ENCODE data around the gene SMR3B. TPM values are rescaled to one million over a fixed set of nuclear protein-coding genes. Genes with fewer than 3 reads are reported as not detected.

SMR3B gene
- total RNA-seq, 6 experiments from 2014 or later: not detected

DNA sequence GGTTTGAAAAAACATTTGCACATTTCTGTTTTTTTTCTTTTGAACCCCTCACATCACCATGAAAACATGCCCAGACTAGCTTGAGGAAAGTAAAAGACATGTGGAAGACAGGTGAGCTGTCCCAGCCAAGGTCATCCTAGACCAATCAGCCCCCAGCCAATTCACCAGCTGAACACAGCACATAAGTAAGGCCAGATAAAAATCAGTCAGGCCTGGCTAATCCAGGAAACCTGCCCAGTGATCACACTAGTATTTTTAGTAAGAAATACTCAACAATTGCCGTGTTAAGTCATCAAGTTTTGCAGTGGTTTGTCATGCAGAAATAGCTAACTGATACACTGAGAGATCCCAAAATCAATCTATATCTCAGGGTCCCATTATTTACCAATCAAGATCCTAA lies 26.7 kb upstream of the SMR3B start:
- 19% methylated on average over 1 of the region's 1 CpG for WGBS (ENCODE audit: insufficient coverage, low coverage, low lambda C conversion rate, missing lambda C conversion rate)
- H3K9me3 ChIP-seq: no peaks in the 10 kb centered on the region
- H3K27ac ChIP-seq: no peak overlapping the region
- TF ChIP-seq, protein P1, sequence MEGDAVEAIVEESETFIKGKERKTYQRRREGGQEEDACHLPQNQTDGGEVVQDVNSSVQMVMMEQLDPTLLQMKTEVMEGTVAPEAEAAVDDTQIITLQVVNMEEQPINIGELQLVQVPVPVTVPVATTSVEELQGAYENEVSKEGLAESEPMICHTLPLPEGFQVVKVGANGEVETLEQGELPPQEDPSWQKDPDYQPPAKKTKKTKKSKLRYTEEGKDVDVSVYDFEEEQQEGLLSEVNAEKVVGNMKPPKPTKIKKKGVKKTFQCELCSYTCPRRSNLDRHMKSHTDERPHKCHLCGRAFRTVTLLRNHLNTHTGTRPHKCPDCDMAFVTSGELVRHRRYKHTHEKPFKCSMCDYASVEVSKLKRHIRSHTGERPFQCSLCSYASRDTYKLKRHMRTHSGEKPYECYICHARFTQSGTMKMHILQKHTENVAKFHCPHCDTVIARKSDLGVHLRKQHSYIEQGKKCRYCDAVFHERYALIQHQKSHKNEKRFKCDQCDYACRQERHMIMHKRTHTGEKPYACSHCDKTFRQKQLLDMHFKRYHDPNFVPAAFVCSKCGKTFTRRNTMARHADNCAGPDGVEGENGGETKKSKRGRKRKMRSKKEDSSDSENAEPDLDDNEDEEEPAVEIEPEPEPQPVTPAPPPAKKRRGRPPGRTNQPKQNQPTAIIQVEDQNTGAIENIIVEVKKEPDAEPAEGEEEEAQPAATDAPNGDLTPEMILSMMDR (IDR thresholded peaks at IDR 0.05): no peak
- TF ChIP-seq POLR2A (IDR thresholded peaks at IDR 0.05): no peak
- intact Hi-C loops (cut with DNase I): no loop called here
- H3K4me3 ChIP-seq: no peak overlapping the region
- no peak for DNase-seq
- no peaks in the 10 kb centered on the region for H3K27me3 ChIP-seq
- no peaks in the 10 kb centered on the region for H3K36me3 ChIP-seq
- no peaks in the 10 kb centered on the region for H3K4me1 ChIP-seq
- no peak for ATAC-seq

GRCh38 chr4:70359115-70359661 lies 23.7 kb upstream of the SMR3B start:
- no peaks in the 10 kb centered on the region for H3K4me1 ChIP-seq
- TF ChIP-seq, protein P1 (IDR thresholded peaks at IDR 0.05): no peak
- no peak for TF ChIP-seq POLR2A (IDR thresholded peaks at IDR 0.05)
- no peak for DNase-seq
- no peak overlapping the region for H3K27ac ChIP-seq
- WGBS (ENCODE audit: insufficient coverage, low coverage, low lambda C conversion rate, missing lambda C conversion rate): 20% methylated on average over 3 of the region's 3 CpGs
- H3K4me3 ChIP-seq: no peak overlapping the region
- H3K27me3 ChIP-seq: no peaks in the 10 kb centered on the region
- H3K9me3 ChIP-seq: no peaks in the 10 kb centered on the region
- no peak for ATAC-seq
- intact Hi-C loops (cut with DNase I): no loop called here
- H3K36me3 ChIP-seq: no peaks in the 10 kb centered on the region

GRCh38 chr4:70360460-70360859 lies 22.5 kb upstream of the SMR3B start, which contains the start of gene SMR3A:
Gene SMR3A, plus strand, starts transcription at chr4:70360760. Its CDS starts 1,356 bp downstream, at chr4:70362116.
- TF ChIP-seq, protein P1 (IDR thresholded peaks at IDR 0.05): no peak
- TF ChIP-seq POLR2A (IDR thresholded peaks at IDR 0.05): no peak
- intact Hi-C loops (cut with DNase I): no loop called here
- Histone ChIP-seq H3K4me3 (no peak within 1 kb of the TSS), H3K4me1 (no peaks in the 10 kb centered on the region), H3K36me3 (no peaks in the 10 kb centered on the region), H3K27me3 (no peaks in the 10 kb centered on the region), H3K9me3 (no peaks in the 10 kb centered on the region), H3K27ac (no peak within 1 kb of the TSS)
- WGBS (ENCODE audit: insufficient coverage, low coverage, low lambda C conversion rate, missing lambda C conversion rate): 49% methylated on average over 3 of the region's 3 CpGs
- ATAC-seq (no peak), DNase-seq (no peak)

GRCh38 chr4:70364002-70364401 lies 18.9 kb upstream of the SMR3B start:
- DNase-seq (no peak), ATAC-seq (no peak)
- TF ChIP-seq POLR2A (IDR thresholded peaks at IDR 0.05): no peak
- TF ChIP-seq, protein P1 (IDR thresholded peaks at IDR 0.05): no peak
- intact Hi-C loops (cut with DNase I): no loop called here
- H3K9me3 ChIP-seq: no peaks in the 10 kb centered on the region
- no peaks in the 10 kb centered on the region for H3K4me1 ChIP-seq
- no peaks in the 10 kb centered on the region for H3K36me3 ChIP-seq
- H3K27ac ChIP-seq: no peak overlapping the region
- H3K27me3 ChIP-seq: no peaks in the 10 kb centered on the region
- H3K4me3 ChIP-seq: no peak overlapping the region
- 71% methylated on average over 5 of the region's 5 CpGs for WGBS (ENCODE audit: insufficient coverage, low coverage, low lambda C conversion rate, missing lambda C conversion rate)

- ATAC-seq (no peak), DNase-seq (no peak)
- intact Hi-C loops (cut with DNase I): no loop called here
These were observed 17.5 kb upstream of the SMR3B start for GRCh38 chr4:70365479-70365878.

More at GRCh38 chr4:70365479-70365878, 17.5 kb upstream of the SMR3B start:
- H3K4me3 ChIP-seq: no peak overlapping the region
- TF ChIP-seq, protein P1 (IDR thresholded peaks at IDR 0.05): no peak
- no peak for TF ChIP-seq POLR2A (IDR thresholded peaks at IDR 0.05)
- no peaks in the 10 kb centered on the region for H3K36me3 ChIP-seq
- no peaks in the 10 kb centered on the region for H3K4me1 ChIP-seq
- H3K27ac ChIP-seq: no peak overlapping the region
- no peaks in the 10 kb centered on the region for H3K27me3 ChIP-seq
- 40% methylated on average over 2 of the region's 2 CpGs for WGBS (ENCODE audit: insufficient coverage, low coverage, low lambda C conversion rate, missing lambda C conversion rate)
- no peaks in the 10 kb centered on the region for H3K9me3 ChIP-seq

Measured in right lobe of liver (tissue), 6 donors.